HG02588 (cell line): ENCODE data around the gene C1QTNF12.
"Not testable (repeated sequence)": the region's sequence is repeated elsewhere in the genome, so short reads cannot be mapped to it uniquely, and the experiment has no call there.

Experiments used
- ATAC-seq: cut with Tn5 transposase; IDR thresholded peaks from one replicate; pipeline ENCODE4 v1.9.1; 2021; ENCODE audit warnings: mild to moderate bottlenecking, moderate library complexity; ENCODE audit not compliant: unreplicated experiment

C1QTNF12 gene

DNA sequence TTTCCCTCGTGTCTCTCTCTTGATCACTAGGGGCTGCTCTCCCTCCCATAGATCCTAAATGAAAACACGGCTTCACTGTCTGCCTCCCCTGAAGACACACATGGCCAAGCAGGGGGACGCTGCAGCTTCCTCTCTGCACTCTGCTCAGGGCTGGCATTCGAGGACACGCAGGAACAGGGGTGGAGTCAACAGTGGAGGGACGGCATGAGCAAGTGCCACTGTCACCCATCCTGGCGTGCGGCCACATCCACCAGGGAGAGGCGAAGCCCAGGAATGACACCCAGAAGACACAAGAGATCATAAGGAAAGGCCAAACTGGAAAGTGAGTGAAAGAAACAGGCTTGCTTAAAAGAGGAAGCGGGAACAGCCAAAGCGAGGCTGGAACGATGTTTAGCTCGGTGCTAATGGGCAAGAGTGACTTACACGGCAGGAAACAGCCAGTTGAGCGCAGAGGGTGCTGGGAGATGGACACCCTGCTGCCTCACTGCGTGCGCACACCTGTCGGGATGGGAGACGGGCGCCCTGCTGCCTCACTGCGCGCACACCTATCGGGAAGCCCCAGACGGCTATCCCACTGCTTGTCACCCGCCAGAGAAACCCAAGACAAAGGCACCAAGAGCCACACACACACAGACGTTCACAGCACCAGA, 13.6 kb upstream of the C1QTNF12 start:
- no peak for ATAC-seq

DNA sequence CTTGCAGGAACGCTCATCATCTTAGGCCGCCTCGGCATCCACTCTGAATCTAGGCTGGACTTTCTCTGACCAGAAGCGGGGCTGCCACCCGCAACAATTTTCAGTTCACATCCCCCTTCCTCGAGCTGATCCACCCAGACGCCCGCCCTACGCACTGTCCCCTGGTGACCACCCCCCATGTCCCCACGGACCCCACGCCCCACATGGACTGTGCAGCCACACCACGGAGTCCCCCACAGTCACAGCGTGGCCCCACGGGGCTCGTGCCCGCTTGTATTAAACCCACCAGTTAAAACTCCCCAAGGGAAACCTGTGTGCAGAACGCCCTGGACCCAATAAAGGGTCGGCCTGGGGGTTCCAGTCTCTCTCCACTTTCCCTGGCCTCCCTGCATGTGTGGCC, 13.0 kb upstream of the C1QTNF12 start:
- no peak for ATAC-seq

DNA sequence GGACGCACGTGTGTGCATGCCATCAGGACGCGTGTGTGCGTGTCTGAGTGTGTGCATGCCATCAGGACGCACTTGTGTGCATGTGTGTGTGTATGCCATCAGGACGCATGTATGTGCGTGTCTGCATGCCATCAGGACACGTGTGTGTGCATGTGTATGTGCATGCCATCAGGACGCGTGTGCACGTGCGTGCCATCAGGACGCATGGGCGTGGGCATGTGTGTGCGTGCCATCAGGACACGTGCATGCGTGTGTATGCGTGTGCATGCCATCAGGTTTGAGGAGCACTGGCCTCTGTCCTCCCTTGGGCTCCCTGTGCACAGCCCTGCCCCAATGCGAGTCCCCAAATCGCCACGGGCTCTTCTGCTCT, 12.6 kb upstream of the C1QTNF12 start:
- ATAC-seq = no peak

DNA sequence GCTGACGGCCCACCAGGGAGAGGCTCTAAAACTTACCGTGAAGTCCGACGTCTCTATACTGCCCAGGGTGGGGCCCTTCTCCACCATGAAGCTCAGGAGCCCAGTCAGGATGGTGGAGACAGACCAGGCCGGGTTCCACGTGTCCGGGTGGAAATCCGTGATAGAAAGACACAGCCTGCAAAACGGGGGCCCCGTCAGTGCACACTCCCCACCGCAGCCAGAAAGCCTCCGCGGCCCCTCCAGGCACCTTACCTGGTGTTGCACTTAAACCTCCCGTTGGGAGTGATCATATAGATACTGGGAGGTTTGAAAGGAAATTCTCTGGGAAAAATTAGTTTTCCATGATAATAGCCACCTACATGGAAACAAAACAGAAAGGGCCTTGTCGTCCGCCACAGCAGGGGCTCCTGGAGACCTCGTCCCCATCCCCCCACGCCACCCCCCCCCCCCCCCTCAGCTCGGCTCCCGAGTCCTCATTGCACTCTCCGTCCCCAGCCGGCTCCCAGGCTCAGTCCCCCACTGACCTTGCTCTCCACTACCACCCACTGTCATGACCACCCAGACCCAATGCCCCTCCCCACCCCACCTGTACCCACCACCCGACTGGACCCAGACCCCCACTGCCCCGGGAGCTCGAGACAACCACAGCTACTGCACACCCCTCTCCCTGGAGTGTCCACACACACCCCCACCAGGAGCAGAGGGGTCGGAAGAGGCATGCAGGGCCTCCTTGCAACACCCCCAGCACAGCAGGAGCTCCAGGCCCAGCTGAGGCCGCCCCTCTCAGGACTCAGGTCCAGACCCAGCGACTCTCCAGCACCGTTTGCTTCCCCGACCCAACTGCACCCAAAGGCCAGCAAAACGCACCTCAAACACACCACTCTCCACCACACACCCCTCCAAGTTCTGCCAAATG, 10.7 kb upstream of the C1QTNF12 start:
- ATAC-seq = no peak

DNA sequence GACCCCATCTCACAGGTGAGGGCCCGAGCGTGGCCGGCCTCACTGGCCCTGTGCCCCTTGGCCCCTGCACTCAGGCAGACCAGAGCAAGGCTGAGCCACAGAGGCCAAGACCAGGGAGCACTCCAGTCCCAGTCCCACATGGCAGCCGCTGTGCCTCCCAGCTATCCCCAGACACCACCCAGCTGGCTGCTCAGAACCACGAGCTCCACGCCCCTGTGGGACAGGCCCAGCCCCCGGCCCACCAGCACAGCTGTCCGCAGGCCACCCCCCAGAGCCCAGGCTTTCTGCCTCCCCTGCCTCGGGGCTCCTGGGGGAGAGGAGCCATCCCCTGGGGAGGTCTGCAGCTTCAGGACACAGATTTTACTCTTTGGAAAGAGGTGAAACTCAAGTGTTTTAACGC, 9.1 kb upstream of the C1QTNF12 start:
- ATAC-seq = no peak

DNA sequence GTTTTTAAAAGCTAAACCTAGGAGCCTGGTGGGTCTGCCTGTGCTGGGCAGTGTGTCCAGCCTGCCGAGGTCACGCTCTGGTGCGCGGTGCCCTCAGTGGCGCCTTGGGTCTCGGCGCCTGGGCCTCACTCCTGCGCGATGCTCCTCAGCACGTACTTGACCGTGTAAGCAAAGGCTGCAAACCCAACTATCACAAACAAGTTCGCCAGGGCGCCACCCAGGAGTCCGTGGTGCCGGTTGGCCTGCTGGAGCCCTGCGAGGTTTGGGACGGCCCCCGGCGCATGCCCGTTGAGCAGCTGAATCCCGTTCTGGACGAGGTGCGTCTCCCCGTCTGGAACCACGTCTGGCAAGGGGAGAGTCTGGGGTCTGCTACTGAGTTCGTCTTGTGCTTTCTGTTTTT, 8.6 kb upstream of the C1QTNF12 start:
- ATAC-seq = no peak

DNA sequence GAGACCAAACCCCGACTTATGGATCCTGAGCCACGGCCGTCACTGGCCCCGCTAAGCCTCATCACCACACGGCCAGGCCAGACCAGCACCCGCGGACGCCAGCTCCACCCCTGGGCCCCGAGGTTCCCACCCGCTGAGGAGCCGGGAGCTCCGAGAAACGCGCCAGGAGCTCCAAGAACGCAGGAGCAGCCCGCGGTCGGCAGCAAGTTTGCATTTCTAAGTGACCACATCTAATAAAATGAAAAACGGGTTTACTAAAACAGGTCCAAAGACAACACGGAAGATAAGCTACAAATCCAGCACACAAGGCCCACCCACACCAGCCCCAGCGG, 8.1 kb upstream of the C1QTNF12 start:
- ATAC-seq = no peak

DNA sequence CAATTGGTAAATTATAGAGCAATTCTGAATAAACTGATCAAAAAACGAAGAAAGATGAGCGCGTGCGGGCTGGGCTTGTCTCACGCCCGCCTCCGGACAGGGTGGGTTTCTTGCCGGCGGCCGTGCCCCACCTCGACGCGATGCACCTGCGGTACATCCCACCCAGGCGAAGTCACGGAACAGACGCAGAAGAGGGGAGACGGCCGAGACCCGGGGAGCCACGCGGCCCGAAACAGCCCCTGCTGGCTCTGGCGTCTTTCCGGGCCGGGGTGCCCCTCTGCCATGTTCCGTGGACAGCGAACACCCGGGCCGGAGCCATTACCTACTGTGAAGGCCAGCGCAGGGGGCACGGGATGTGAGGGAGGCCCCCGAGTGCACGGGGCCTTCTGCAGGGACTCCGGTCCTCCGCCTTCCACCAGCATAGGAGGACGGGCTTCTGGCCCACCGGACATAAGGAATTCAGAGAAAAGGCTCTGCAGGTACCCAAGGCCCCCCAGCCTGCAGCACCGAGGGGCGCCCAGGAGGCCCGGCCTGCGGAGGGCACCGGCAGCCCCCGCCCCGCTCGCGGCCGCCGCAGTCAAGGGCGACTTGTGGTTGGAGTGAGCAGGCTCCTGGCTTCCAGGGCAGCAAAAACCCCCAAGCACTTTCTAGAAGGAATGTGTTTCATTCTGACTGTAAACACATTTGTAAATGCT, 7.6 kb upstream of the C1QTNF12 start:
- ATAC-seq = no peak

DNA sequence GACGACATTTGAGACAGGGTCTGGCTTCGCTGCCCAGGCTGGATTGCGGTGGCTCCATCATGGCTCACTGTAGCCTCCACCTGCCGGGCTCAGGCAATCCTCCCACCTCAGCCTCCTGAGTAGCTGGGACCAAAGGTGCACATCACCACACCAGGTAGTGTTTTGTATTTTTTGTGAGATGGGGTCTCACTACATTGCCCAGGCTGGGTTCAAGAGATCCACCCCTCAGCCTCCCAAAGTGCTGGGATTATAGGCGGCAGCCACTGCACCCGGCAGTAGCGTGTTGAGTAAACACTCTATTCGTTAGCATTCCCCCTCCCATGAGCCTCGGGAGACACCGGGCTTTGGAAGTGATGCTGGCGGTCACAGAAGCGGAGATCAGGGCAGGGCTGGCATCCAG, 6.8 kb upstream of the C1QTNF12 start:
- ATAC-seq = no peak

DNA sequence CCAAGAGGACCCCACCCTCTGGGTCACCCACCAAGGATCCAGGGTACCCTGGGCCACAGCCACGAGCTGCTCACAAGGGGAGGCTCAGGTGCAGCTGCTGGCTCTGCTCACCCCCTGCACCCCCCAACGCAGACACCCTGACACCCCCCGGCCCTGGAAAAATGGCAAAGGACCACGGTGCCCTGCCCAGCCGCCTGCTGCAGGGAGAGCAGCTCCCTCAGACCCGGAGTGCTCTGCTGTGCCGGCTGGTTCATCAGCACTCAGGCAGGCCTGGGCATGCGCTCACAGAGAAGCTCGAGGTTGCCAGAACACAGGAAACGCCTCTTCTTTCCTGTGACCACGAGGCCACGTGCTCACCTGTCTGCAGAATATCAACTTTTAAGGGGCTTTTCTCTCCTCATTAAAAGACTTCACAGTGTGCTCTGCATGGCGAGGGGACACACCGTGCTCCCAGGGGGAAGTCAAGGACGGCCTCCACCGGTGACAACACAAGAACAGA, 4.3 kb upstream of the C1QTNF12 start:
- no peak for ATAC-seq

DNA sequence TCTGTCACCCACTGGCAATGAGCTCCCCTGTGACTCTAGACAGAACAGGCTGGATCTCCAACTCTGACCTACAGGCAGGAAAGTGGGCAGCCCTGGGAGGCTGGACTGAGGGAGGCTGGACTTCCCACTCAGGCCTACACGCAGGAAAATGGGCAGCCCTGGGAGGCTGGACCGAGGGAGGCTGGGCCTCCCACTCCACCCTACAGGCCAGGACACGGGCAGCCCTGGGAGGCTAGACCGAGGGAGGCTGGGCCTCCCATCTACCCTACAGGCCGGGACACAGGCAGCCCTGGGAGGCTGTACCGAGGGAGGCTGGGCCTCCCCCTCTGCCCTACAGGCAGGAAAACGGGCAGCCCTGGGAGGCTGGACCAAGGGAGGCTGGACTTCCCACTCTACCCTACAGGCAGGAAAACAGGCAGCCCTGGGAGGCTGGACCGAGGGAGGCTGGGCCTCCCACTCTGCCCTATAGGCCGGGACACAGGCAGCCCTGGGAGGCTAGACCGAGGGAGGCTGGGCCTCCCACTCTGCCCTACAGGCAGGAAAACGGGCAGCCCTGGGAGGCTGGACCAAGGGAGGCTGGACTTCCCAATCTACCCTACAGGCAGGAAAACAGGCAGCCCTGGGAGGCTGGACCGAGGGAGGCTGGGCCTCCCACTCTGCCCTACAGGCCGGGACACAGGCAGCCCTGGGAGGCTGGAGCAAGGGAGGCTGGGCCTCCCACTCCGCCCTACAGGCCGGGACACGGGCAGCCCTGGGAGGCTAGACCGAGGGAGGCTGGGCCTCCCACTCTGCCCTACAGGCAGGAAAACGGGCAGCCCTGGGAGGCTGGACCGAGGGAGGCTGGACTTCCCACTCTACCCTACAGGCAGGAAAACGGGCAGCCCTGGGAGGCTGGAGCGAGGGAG, 1.7 kb upstream of the C1QTNF12 start:
- not testable (repeated sequence) for ATAC-seq

DNA sequence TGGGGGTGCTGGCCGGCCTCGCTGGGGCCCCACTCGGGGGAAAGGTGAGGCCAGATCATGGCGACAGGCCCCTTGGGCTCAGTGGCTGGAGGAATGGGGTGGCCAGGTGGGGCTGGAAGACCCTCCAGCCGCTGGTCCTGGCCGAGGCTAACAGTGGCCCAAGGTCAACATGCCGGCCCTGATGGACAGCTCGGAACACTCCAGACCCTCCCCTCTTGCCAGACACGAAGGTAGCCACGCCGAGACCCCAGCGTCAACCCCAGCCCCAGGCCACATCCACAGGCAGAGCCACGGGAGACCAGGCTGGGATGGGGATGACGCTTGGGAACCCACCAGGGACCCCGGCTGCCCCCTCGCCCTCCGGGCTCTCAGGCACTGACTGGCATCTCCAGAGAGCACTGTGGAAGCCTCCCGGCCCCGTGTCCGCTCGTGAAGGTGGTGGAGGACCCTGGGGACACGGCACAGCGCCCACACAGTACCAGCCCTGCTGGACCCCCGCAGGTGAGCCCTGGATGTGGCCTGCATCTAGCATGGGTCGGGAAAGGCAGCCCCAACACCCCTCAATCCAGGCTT, 905 bp upstream of the C1QTNF12 start:
- no peak for ATAC-seq

DNA sequence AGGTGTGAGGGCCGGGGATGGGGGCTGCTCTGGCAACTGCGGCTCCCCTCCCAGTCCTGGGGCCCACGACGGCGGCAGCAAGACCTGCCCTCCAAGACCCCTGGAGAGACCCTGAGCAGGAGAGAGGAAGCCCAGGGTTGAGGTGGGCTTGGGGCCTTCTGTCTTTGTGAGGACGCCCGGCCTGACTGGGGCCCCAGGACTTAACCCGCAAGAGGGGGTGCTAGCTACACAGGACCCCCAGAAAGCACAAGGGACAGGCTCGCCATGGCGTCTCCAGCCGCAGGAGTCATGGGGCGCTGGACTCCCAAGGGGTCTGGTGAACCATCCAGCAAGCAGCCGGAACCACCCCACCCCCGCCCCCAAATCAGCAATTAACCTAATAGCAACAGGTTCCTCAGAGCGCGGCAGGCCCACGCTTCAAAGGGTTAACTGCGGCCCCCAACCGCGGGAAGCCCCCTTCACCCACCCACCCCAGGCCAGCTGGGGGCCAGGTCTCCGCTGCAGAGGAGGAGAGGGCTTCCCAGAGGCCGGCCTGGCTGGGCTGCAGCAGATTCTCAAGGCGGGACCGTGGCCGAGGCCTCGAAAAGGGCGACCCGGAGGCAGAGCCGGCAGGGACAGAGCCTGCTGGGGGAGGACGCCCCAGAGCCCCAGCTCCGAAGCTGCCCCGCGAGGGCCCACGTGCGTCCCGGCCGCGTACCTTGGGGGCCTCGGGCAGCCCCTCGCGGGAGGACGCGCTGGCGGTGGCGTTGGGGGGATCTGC, 525 bp downstream of the C1QTNF12 start:
- no peak for ATAC-seq

DNA sequence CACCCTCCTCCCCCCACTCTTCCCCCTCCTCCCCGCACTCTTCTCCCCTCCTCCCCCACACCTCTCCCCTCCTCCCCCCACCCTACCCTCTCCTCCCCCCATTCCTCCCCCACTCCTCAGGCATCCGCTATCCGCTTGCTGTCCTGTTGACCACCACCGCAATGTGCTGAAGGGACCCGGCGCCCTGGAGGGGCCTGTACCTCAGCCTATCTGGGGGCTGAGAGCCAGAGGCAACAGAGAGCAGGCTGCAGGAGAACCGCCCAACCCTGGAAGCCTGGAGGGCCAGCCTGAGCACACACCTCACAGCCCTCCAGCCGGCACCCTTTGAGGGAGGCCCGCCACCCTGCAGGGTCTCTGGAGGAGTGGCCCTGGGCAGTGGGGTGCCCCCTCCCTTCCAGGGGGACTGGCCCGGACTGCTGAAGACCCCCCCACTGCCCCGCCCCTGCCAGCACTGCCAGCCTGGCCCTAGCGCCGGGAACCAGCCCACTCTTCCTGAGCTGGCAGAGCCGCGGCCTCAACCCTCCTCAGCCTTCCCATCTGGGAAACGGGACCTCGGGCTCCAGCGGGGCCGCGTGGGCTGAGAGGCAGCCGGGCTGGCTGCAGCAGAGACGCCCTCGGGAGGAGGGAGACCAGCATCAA, 1.2 kb downstream of the C1QTNF12 start:
- no peak for ATAC-seq

DNA sequence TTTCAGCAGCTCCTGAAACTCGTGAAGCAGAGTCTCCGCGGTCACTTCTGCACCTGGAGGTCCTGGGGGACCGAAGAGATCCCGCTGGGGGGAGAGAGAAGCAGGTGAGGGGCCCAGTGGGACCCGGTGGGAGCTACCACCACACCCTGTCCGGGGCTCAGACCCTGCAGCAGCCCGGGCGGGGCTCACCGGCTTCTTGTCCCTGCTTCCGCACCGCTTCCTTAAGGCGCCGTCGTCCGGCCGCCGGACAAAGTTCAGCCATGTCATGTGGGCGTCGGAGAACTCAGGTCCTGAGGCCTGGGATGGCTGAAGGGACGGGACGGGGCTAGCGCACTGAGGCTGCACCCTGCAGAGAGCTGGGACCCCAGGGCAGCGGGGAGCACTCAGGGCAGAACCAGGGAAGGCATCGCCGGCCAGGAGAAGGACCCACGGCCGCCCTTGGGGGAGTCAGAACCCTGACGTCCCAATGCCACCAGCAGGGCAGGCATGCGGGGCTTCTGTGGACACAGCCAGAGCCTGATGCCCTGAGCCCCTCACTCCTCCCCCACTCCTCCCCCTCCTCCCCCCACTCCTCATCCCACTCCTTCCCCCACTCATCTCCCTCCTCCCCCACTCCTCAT, 2.2 kb downstream of the C1QTNF12 start:
- ATAC-seq = no peak

DNA sequence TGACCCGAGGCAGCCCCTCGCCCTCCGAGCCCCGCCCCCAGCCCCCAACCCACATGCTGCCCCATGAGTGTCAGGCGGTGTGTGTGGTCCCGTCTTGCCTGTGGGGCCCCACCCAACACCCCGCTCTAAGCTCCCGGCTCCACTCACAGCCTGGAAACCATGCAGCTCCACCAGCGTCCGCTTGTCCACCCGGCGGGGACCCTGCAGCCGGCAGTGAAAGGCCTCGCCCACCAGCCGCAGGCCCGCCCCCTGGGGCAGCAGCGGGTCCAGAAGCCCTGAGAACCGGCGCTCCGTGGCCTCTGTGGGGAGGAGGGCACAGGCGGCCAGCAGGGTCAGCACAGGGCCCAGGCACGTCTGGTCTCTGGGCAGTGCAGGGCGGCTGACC, 2.7 kb downstream of the C1QTNF12 start:
- no peak for ATAC-seq

DNA sequence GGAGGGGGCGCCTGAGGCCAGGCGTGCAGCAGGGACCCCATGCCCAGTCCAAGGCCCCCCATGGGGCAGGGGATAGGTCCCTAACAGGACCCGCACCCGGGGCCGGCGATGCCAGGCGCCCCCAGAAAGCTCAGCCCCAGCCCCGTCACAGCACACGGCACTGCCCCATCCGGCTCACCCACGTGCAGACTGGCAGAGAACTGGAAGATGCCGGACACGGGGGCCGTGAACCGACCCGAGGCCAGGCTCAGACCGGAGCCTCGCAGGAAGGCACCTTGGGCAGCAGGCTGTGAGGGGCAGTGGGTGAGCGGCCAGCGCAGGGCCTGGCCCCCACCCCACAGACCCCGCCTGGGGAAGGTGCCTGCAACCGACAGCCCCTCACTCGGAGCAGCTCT, 3.3 kb downstream of the C1QTNF12 start:
- no peak for ATAC-seq

DNA sequence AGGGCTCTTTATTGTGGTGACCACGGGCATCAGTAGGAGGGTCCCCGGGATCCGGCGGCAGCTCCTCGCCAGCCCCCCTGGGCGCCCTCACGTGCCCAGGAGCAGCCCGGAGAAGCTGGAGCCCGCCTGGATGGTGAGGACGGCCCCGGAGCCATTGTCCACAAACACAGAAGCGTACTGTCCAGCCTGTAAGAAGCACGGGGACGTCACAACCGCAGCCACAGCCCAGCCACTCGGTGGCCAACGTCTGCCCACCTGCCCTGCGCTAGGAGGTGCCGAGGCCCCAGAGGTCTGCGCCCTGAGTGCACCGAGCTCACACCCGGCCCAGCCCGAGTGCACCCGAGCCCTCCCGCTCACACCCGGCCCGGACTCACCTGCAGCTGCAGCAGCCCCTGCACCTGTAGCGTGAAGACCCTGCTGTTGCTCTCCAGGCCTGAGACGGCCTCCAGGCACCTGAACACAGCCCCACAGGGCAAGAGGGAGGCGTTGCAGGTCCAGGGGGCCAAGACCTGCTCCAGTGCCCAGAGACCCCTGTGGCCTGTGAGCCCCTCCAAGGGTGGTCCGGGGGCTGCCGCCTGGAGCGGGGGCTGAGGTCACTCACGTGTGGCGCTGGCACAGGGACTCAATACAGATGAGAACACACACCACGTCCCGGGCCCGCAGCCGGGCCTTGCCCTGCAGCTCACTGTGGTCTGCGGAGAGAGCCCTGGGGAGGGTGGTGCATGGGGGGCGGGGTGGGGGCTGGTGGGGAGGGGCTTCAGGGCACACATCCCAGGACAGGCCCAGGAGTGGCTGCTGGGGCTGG, 3.9 kb downstream of the C1QTNF12 start:
- no peak for ATAC-seq
